MCF 10A (cell line): ENCODE measurements around the gene IL22. TPM values are rescaled to one million over a fixed set of nuclear protein-coding genes. Genes with fewer than 3 reads are reported as not detected.

Experiments used
- BruUV-seq: library from RNA; stranded (reverse); fragments of 400-500 nt; replicated peaks from 2 replicates; lab custom pipeline; 2021; lab: Mats Ljungman, UMichigan
- CTCF ChIA-PET: fragments of 300-600 bp; sonication (Branson Sonifier 250); formaldehyde crosslinking; extraction: SDS; loops from one replicate; lab custom pipeline; 2021; ENCODE audit warnings: antibody characterized with exemption, inconsistent platforms; lab: Yijun Ruan, JAX
- POLR2A ChIA-PET: fragments of 300-600, 350-650 bp; sonication (Branson Sonifier 250); formaldehyde crosslinking; extraction: SDS; loops from one replicate; lab custom pipeline; 2020; ENCODE audit warnings: antibody characterized with exemption, inconsistent platforms; lab: Yijun Ruan, JAX
- DNase-seq: peaks from one replicate; pipeline ENCODE4 v3.0.0-alpha.2; 2018; ENCODE audit not compliant: unreplicated experiment
- H3K27ac Mint-ChIP-seq: one replicate; pipeline ENCODE4 v1.8.0; 2022; ENCODE audit warnings: mild to moderate bottlenecking, low read depth, mixed read lengths; ENCODE audit not compliant: unreplicated experiment
- H3K27me3 Mint-ChIP-seq: one replicate; pipeline ENCODE4 v1.8.0; 2022; ENCODE audit warnings: mixed read lengths; ENCODE audit not compliant: insufficient read depth, unreplicated experiment
- H3K36me3 Mint-ChIP-seq: one replicate; pipeline ENCODE4 v1.8.0; 2022; ENCODE audit warnings: mild to moderate bottlenecking, moderate library complexity, mixed read lengths; ENCODE audit not compliant: insufficient read depth, unreplicated experiment
- H3K4me1 Mint-ChIP-seq: one replicate; pipeline ENCODE4 v1.8.0; 2022; ENCODE audit warnings: mixed read lengths; ENCODE audit not compliant: insufficient read depth, unreplicated experiment
- H3K4me3 Mint-ChIP-seq: one replicate; pipeline ENCODE4 v1.8.0; 2022; ENCODE audit warnings: mild to moderate bottlenecking, moderate library complexity, mixed read lengths; ENCODE audit not compliant: unreplicated experiment
- H3K9me3 Mint-ChIP-seq: one replicate; pipeline ENCODE4 v1.8.0; 2022; ENCODE audit warnings: mixed read lengths; ENCODE audit not compliant: unreplicated experiment
- intact Hi-C: fragments of 100-400 bp; cut with micrococcal nuclease; formaldehyde crosslinking; loops from 2 replicates; pipeline ENCODE4 v1.14.1; 2022
- total RNA-seq: library from RNA; stranded (reverse); gene quantifications from 2 replicates; pipeline ENCODE4 v1.2.3, GENCODE V29; 2022
- TF ChIP-seq, protein P1 (sequence below): fragments of 200-600 bp; IDR thresholded peaks from one replicate; pipeline ENCODE4 v1.8.0; 2022; ENCODE audit warnings: antibody characterized with exemption, mild to moderate bottlenecking; ENCODE audit not compliant: unreplicated experiment

The IL22 gene
- total RNA-seq, 1 experiment from 2014 or later = not detected

GRCh38 chr12:68224613-68225285, 28.7 kb downstream of the IL22 start:
- intact Hi-C loops = loop anchor here (5.0 kb wide), 2 partner anchors 43 to 443 kb away; no protein-coding TSS in a partner anchor
- Mint-ChIP-seq H3K4me1 (peaks cover 22% of the 10 kb centered on the region), H3K9me3 (no peaks in the 10 kb centered on the region), H3K27ac (no peak overlapping the region), H3K36me3 (no peaks in the 10 kb centered on the region), H3K27me3 (no peaks in the 10 kb centered on the region), H3K4me3 (no peak overlapping the region)
- TF ChIP-seq, protein P1, sequence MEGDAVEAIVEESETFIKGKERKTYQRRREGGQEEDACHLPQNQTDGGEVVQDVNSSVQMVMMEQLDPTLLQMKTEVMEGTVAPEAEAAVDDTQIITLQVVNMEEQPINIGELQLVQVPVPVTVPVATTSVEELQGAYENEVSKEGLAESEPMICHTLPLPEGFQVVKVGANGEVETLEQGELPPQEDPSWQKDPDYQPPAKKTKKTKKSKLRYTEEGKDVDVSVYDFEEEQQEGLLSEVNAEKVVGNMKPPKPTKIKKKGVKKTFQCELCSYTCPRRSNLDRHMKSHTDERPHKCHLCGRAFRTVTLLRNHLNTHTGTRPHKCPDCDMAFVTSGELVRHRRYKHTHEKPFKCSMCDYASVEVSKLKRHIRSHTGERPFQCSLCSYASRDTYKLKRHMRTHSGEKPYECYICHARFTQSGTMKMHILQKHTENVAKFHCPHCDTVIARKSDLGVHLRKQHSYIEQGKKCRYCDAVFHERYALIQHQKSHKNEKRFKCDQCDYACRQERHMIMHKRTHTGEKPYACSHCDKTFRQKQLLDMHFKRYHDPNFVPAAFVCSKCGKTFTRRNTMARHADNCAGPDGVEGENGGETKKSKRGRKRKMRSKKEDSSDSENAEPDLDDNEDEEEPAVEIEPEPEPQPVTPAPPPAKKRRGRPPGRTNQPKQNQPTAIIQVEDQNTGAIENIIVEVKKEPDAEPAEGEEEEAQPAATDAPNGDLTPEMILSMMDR = no peak
- peak; percentile 62 for DNase-seq
- no TSS peak for BruUV-seq
- ChIA-PET POLR2A (interaction anchor here (1.0 to 4.4 kb wide), 4 partner anchors 35 to 96 kb away, joined by 3 to 24 read pairs (median 10); no protein-coding TSS in a partner anchor), CTCF (interaction anchor here (0.6 to 5.1 kb wide), 11 partner anchors 13 to 184 kb away, joined by 3 to 151 read pairs (median 6); no protein-coding TSS in a partner anchor)

- Mint-ChIP-seq H3K36me3 (no peaks in the 10 kb centered on the region), H3K4me1 (peaks cover 20% of the 10 kb centered on the region), H3K4me3 (no peak overlapping the region), H3K27me3 (peaks cover 12% of the 10 kb centered on the region), H3K9me3 (no peaks in the 10 kb centered on the region), H3K27ac (no peak overlapping the region)
- BruUV-seq = no TSS peak
- CTCF ChIA-PET = interaction anchor here (0.6 to 5.1 kb wide), 49 partner anchors 9 to 1882 kb away, joined by 3 to 151 read pairs (median 4); partner anchors contain the start of gene MDM1
- TF ChIP-seq, protein P1 = peak; percentile 87
- peak; percentile 88 for DNase-seq
- POLR2A ChIA-PET = interaction anchor here (1.3 to 4.4 kb wide), 5 partner anchors 11 to 182 kb away, joined by 3 to 24 read pairs (median 16); no protein-coding TSS in a partner anchor
- intact Hi-C loops = loop anchor here (1.0 to 5.0 kb wide), 5 partner anchors 44 to 866 kb away; no protein-coding TSS in a partner anchor
Observed at GRCh38 chr12:68223067-68223747, 30.2 kb downstream of the IL22 start.

DNA sequence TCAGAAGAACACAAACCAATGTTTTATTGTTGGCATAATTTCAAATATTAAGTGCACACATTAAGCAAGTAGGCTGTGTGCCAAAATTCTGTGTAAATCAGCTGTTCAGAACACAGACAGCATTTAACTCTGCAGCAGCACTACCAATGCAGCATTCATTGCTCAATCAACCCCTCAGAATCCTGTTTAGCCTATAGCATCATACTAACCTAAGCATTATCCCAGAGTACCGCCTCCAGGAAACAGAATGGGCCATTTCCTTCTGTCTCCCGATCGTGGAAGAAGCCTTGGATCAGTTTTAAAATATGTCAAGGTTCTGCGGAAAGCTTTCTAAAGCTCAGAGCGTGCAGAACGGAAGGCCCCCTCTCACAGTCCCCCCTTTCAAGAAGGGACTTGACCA, 31.1 kb downstream of the IL22 start:
- Mint-ChIP-seq H3K27me3 (peaks cover 16% of the 10 kb centered on the region), H3K9me3 (no peaks in the 10 kb centered on the region), H3K27ac (no peak overlapping the region), H3K36me3 (no peaks in the 10 kb centered on the region), H3K4me3 (no peak overlapping the region), H3K4me1 (peaks cover 20% of the 10 kb centered on the region)
- TF ChIP-seq, protein P1 = no peak
- DNase-seq = peak; percentile 24
- CTCF ChIA-PET = interaction anchor here (0.6 to 5.1 kb wide), 38 partner anchors 8 to 1883 kb away, joined by 3 to 151 read pairs (median 5); partner anchors contain the start of gene MDM1
- intact Hi-C loops = loop anchor here (2.0 to 5.0 kb wide), 3 partner anchors 45 to 866 kb away; no protein-coding TSS in a partner anchor
- POLR2A ChIA-PET = interaction anchor here (1.0 to 4.4 kb wide), 5 partner anchors 9 to 181 kb away, joined by 3 to 24 read pairs (median 16); no protein-coding TSS in a partner anchor
- no TSS peak for BruUV-seq
